Stimulated activated CD4-positive, alpha-beta T cell treated with anti-CD3 and anti-CD28 coated beads, TNF-alpha, amount 100 ng/mL, for 48 hours (primary cell): Measurements from ENCODE around the gene VMAC.

Source experiments
- DNase-seq, 3 donors: peaks; one replicate each; pipeline ENCODE4 v3.0.0-alpha.2; 2020; ENCODE audit warnings: low read depth in 3 of 3

VMAC gene

GRCh38 chr19:5953030-5953589, 48.4 kb downstream of the VMAC start:
- DNase-seq, result no peak

GRCh38 chr19:5953680-5954213, 49.1 kb downstream of the VMAC start:
- no peak for DNase-seq

GRCh38 chr19:5954293-5954692, 49.6 kb downstream of the VMAC start:
- DNase-seq, result no peak

GRCh38 chr19:5955636-5955935, 50.9 kb downstream of the VMAC start:
- DNase-seq, result no peak

- no peak for DNase-seq
These were observed 51.7 kb downstream of the VMAC start for GRCh38 chr19:5956323-5956722.

GRCh38 chr19:5956728-5957127, 52.1 kb downstream of the VMAC start:
- DNase-seq, result no peak

GRCh38 chr19:5957170-5957569, 52.5 kb downstream of the VMAC start:
- DNase-seq, result no peak

- no peak for DNase-seq
These were observed 53.6 kb downstream of the VMAC start for GRCh38 chr19:5958074-5958850.

- no peak for DNase-seq
These were observed 54.1 kb downstream of the VMAC start for GRCh38 chr19:5958851-5959122.

- DNase-seq, result no peak
These were observed 54.8 kb downstream of the VMAC start for GRCh38 chr19:5959260-5960004.
